HG02840 (cell line): Measurements from ENCODE around the gene ZNF333.
"Not testable (repeated sequence)": the region's sequence is repeated elsewhere in the genome, so short reads cannot be mapped to it uniquely, and the experiment has no call there.

Experiments used
- ATAC-seq: cut with Tn5 transposase; IDR thresholded peaks from one replicate; pipeline ENCODE4 v1.9.1; 2021; ENCODE audit warnings: mild to moderate bottlenecking, moderate library complexity, moderate number of reproducible peaks; ENCODE audit not compliant: unreplicated experiment, low FRiP score

ZNF333 gene

GRCh38 chr19:14695471-14695870 is 5.6 kb downstream of the ZNF333 start:
- ATAC-seq, result no peak

- ATAC-seq, result no peak
These were observed 9.8 kb downstream of the ZNF333 start for GRCh38 chr19:14699641-14700040.

- ATAC-seq, result no peak
These were observed 11.0 kb downstream of the ZNF333 start for GRCh38 chr19:14700711-14701375.

- no peak for ATAC-seq
These were observed 14.0 kb downstream of the ZNF333 start for GRCh38 chr19:14703833-14704232.

GRCh38 chr19:14704450-14704849 is 14.6 kb downstream of the ZNF333 start:
- no peak for ATAC-seq

GRCh38 chr19:14715841-14716240 is 26.0 kb downstream of the ZNF333 start:
- ATAC-seq, result no peak

- ATAC-seq, result no peak
These were observed 28.8 kb downstream of the ZNF333 start for GRCh38 chr19:14718522-14719116.

- ATAC-seq, result no peak
These were observed 29.3 kb downstream of the ZNF333 start for GRCh38 chr19:14719162-14719561.

- no peak for ATAC-seq
These were observed 32.3 kb downstream of the ZNF333 start for GRCh38 chr19:14722127-14722526.

- ATAC-seq, result no peak
These were observed 38.7 kb downstream of the ZNF333 start for GRCh38 chr19:14728595-14728994.

- ATAC-seq, result no peak
These were observed 41.4 kb downstream of the ZNF333 start for GRCh38 chr19:14731200-14731599.

GRCh38 chr19:14732510-14732909 is 42.7 kb downstream of the ZNF333 start:
- ATAC-seq, result no peak

GRCh38 chr19:14733574-14733973 is 43.7 kb downstream of the ZNF333 start:
- ATAC-seq, result no peak

- ATAC-seq, result no peak
These were observed 46.1 kb downstream of the ZNF333 start for GRCh38 chr19:14735915-14736314.

GRCh38 chr19:14746886-14747285 is 57.0 kb downstream of the ZNF333 start:
- no peak for ATAC-seq

- ATAC-seq, result no peak
These were observed 58.8 kb downstream of the ZNF333 start for GRCh38 chr19:14748601-14749000.

GRCh38 chr19:14758816-14759215 is 69.0 kb downstream of the ZNF333 start:
- no peak for ATAC-seq

- ATAC-seq, result no peak
These were observed 71.8 kb downstream of the ZNF333 start for GRCh38 chr19:14761607-14762006.

- ATAC-seq, result no peak
These were observed 72.3 kb downstream of the ZNF333 start for GRCh38 chr19:14762111-14762510.

- no peak for ATAC-seq
These were observed 73.8 kb downstream of the ZNF333 start for GRCh38 chr19:14763497-14764145.

- no peak for ATAC-seq
These were observed 74.6 kb downstream of the ZNF333 start for GRCh38 chr19:14764401-14764800.

GRCh38 chr19:14765403-14765802 is 75.6 kb downstream of the ZNF333 start:
- ATAC-seq, result not testable (repeated sequence)
